NCI-H2029 treated with DMSO at 0.1 percent for 48 hours (cell line): ENCODE measurements around the gene MALSU1.
A peak's percentile ranks its signal among the peaks of the same experiment; 100 is the strongest.
"Not testable (repeated sequence)": the region's sequence is repeated elsewhere in the genome, so short reads cannot be mapped to it uniquely, and the experiment has no call there.

Experiments used
- DNase-seq: peaks from one replicate; lab custom pipeline; 2025; lab: John Stamatoyannopoulos, UW

The MALSU1 gene

GRCh38 chr7:23285657-23286646 lies 13.2 kb upstream of the MALSU1 start:
- no peak for DNase-seq

GRCh38 chr7:23287612-23288011 lies 11.5 kb upstream of the MALSU1 start:
- no peak for DNase-seq

- no peak for DNase-seq
Observed at GRCh38 chr7:23290993-23291392, 8.1 kb upstream of the MALSU1 start.

DNA sequence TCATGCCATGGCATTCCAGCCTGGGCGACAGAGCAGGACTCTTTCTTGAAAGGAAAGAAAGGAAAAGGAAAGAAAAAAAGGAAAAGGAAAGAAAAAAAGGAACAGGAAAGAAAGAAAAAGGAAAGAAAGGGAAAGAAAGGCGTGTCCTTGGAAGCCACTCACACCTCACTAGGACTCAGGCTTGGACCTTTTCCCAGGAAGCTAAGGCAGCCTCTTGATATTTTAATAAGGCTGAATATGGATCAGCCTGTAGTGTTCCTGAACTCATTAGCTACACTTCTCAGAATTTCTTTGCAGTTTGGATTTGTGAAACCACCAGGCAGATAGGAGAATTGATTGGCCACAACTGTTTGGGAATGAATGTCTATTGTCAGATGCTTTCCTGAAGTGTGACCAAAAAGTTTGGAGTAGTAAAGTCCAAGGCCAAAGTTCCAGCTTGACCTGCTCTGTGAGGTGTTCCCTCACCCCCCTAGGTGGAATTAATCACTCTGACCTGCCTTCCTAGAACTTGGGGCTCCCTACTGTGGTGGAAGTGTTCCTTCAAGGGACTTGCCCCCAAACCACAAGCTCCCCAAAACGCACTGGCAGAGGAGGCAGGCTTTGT lies 7.1 kb upstream of the MALSU1 start:
- DNase-seq = no peak

DNA sequence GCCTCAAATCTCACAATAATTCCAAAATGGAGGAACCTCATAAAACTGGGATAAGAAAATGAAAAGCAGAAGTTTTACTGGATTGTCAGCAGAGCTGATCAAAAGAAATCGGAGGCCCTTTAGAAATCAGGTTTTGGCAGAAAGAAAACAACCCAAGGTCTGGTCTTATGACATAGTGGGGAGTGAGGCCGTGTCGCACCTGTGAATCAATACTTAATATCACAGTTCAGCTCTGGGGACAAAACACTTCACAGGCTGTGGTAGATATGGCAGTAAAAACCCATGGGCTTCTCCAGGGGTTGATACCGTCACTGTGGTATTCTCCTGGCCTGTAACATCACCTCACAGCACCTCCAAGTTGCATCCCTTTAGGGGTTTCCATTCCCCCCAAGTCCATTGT lies 6.5 kb upstream of the MALSU1 start:
- DNase-seq = no peak

DNA sequence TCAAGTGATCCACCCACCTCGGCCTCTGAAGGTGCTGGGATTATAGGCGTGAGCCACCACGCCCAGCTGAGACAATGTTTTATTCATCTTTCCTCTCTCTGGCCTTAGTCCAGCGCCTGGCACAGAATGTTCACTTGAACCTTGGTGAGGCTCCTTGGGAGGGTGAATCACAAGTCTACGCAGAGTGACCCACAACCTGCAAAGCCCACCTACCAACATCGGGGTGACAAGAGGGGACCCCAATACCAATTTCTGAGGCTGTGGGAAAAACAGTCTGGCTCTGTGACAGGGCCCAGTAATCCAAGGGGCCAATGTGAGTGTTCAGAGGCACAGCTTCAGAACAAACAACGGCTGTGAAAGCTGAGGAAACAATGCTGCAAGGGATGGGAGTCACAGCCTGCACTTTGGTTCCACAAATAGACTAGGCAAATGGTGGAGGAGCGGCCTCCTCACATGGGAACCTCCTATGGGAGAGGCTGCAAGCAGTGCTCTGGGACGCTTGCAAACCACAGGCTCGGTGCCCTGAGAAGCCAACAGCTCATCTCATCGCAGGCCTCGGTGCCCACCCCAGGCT lies 5.6 kb upstream of the MALSU1 start:
- no peak for DNase-seq

GRCh38 chr7:23294549-23295400 lies 4.4 kb upstream of the MALSU1 start:
- DNase-seq = no peak

- DNase-seq = no peak
Observed at GRCh38 chr7:23295401-23295697, 3.8 kb upstream of the MALSU1 start.

- DNase-seq = no peak
Observed at GRCh38 chr7:23298141-23298881, 828 bp upstream of the MALSU1 start.

DNA sequence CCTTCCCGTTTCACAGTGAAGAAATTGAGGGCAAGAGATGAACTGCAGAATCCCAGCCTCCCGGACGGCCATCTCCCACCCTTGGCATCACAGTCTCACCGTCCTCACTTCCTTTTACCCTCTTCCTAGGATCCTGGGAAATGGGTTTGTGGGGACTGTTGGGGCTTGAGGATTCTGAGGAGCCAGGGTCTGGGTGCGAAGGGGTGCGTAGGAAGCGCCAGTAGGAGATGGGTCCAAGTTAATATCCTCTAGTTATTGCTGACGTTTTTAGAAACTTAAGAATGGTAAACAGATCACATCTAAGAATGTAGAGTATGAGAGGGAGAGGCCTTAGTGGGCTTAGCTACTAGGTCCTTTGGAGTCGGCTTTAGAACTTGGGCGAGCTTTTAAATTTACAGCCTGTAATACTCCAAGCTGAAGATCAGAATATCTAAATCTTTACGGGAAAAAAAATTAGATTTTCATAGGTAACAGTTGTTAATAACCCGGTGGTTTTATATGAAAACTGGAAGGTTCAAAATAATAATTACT lies 696 bp downstream of the MALSU1 start:
- no peak for DNase-seq

- no peak for DNase-seq
Observed at GRCh38 chr7:23306936-23307521, 7.9 kb downstream of the MALSU1 start.

GRCh38 chr7:23308754-23309153 lies 9.6 kb downstream of the MALSU1 start:
- no peak for DNase-seq

DNA sequence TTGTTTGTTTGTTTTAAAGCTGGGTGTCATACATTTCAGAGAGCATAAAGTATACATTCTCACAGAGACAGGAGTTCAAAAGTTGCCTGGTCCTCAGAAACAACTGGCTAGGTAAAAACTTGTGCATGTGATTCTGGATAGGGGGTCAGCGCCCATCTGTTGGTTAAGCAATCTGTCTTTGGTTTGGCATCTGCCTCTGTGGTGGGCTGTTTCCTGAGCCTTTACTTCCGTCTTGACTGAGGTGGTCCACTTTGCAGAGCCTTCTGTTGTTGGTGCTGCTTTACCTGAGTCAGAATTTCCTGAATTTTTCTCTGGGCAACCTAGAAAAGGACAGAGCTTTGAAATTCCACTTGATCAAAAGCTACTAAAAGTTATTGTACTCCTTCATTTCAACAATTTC lies 13.0 kb downstream of the MALSU1 start:
- not testable (repeated sequence) for DNase-seq

- peak; percentile 34 for DNase-seq
Observed at GRCh38 chr7:23315366-23315765, 16.2 kb downstream of the MALSU1 start.

GRCh38 chr7:23331132-23331531 lies 32.0 kb downstream of the MALSU1 start:
- DNase-seq = no peak

- no peak for DNase-seq
Observed at GRCh38 chr7:23332193-23332592, 33.1 kb downstream of the MALSU1 start.

GRCh38 chr7:23332910-23333612 lies 33.9 kb downstream of the MALSU1 start:
- DNase-seq = no peak

DNA sequence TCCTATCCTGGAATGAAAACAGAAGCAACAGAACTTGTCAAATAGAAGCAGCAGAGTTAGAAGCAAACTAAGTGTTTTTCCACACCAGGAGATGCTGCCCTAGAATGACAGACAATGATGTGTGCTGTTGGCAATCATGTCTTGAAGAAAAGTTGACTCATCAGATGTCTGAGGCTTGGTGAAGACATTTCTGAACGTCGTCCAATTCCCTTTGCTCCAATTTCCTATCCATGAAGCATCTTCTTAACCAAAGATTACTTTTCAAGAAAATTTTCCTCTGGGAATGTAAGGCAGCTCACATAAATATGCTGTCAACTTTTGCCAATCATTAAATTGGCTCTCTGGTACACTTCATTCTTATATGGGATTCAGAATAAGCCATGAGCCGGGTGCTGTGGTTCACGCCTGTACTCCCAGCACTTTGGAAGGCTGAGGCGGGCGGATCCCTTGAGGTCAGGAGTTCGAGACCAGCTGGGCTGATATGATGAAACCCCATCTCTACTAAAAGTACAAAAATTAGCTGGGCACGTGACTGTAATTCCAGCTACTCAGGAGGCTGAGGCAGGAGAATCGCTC lies 34.6 kb downstream of the MALSU1 start:
- DNase-seq = no peak

DNA sequence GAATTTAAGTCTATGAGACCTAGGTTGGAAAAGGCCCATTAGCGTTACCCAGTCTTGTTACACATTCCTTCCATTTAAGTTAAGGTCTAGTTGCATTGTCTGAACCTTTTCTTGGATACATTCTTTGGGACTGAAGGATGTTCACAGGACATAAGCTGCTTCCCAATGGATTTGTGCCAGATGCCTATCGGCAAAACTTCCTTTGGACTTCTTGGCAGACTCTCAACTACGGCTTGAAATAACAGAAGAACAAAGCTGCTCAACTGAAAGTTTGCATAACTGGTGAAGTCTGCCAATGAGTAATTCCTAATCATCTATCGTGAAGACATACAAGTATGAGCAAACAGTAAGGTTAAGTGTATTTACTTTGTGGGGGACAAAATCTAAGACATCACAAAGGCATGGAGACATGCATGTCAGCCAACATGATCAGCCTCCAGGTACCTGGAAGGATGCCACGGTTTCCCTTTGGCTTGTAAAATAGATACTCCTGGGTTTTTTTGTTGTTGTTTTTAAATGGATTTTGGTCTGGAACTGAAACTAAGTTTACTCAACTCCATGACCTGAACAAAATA lies 35.4 kb downstream of the MALSU1 start:
- DNase-seq = peak; percentile 62

GRCh38 chr7:23335136-23335535 lies 36.0 kb downstream of the MALSU1 start:
- no peak for DNase-seq
